Measurements from ENCODE around the gene PLEKHG5.

PLEKHG5 gene

GRCh38 chr1:6491480-6491962 is at the start of gene PLEKHG5:
Gene PLEKHG5 (minus strand): TSS chr1:6491667. CDS start chr1:6477571, 14,096 bp downstream.
- DNase-seq (ENCODE audit: low read depth in 2 of 2) = no peak

DNA sequence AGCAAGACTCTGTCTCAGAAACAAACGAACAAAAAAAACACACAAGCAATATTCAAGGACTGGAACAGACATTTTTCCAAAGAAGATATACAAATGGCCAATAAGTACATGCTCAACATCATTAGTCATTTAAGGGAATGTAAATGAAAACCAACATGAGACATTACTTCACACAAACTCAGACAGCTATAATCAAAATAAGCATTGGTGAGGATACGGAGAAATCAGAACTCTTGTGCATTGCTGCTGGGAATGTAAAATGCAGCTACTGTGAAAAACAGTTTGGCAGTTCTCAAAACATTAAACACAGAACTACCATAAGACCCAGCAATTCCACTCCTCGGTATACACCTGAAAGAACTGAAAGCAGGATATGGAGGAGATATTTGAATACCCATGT is 47.5 kb upstream of the PLEKHG5 start:
- no peak for DNase-seq (ENCODE audit: low read depth in 2 of 2)

DNA sequence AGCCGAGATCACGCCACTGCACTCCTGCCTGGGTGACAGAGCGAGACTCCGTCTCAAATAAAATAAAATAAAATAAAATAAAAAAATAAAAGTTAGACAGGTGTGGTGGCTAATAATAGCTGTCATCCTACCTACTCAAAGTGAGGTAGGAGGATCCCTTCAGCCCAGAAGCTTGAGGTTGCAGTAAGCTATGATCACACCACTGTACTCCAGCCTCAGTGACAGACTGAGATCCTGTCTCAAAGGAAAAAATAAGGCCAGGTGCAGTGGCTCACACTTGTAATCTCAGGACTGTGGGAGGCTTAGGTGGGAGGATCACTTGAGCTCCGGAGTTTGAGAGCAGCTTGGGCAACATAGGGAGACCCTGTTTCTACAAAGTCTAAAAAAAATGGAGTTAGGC is 44.8 kb upstream of the PLEKHG5 start:
- DNase-seq (ENCODE audit: low read depth in 2 of 2) = no peak

DNA sequence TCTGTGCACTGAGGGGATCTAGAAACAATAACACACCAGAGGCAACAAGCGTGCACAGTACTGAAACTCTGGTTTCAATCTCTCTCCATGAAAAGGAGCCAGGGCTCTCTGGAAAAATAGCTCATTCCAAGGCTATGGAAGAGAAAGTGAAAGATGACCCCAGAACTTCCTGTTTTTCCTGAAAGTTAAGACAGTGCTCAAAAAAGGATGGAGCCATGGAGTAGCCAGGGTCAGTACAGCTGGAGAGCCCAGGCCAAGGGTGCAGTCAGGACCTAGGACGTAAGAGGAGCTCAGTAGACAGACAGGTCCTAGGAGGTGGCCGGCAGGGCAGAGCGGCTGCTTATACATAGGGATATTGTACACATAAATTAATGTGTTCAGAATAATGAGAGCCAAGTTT is 43.7 kb upstream of the PLEKHG5 start:
- no peak for DNase-seq (ENCODE audit: low read depth in 2 of 2)

- no peak for DNase-seq (ENCODE audit: low read depth in 2 of 2)
Observed at GRCh38 chr1:6534248-6534822, 42.9 kb upstream of the PLEKHG5 start.

GRCh38 chr1:6531996-6532395 is 40.5 kb upstream of the PLEKHG5 start:
- no peak for DNase-seq (ENCODE audit: low read depth in 2 of 2)

DNA sequence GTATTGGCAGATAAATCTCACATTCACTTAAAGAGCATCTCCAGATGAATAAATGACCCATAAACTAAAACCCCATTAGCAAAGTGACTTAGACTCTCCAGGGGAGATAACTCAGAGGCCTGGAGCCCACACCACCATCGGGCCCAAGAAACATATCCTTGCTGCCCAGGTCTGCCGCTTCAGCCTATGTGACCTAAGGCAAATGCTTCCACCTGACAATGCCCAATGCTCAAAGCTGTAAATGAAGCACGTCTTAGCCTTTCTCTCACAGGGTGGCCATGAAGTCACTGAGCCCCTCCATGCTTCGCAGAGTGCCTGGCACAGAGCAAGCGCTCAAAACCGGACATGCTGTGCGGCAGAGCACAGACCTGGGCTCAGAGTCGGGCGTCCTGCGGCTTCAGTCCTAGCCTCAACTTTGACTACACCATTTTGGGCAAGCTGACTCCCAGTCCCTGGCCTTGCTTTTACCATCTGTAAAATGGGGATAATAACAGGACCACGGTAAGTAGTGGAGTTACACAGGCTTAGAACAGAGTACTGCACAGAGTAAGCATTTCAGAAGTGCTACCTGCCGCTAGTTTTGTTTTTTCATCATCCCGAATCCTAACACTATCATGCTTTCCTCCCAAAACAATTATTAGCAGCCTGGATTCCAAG is 39.2 kb upstream of the PLEKHG5 start:
- DNase-seq (ENCODE audit: low read depth in 2 of 2) = no peak

DNA sequence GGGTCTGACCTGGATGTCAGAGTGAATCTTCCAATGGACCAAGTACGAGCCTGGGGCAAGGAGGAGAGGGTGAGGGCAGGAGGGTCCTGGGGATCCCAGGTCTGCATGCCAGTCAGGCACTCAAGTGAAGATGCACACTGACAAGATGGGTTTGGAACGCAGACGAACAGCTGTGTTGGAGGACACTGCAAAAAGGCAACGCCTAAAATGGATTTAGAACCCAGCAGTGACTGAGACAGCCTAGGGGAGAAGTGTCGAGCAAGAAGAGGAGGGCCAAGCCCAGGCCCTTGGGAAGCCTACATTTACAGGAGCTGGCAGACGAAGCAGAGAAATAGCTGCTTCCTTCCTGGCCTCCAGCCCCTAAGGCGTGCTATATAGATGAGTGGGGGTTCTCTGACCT is 37.0 kb upstream of the PLEKHG5 start:
- no peak for DNase-seq (ENCODE audit: low read depth in 2 of 2)

DNA sequence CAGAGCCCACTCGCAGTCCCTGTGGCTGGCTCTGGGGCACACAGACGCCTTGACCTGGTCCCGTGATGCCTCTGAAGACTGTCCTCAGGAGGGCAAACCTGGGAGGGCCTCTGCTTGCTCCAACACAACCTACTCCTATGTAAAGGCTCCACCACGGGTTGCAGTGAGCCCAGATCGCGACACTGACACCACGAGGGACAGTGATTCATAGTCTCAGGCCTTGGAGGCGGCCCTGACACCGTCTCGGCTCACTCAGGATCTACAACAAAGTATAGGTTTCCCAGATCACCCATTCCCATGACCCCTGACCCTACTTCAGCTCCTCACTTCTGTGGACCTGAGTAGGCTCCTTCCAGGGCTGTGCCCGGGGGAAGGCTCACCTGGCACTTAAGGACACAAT is 34.8 kb upstream of the PLEKHG5 start:
- no peak for DNase-seq (ENCODE audit: low read depth in 2 of 2)

DNA sequence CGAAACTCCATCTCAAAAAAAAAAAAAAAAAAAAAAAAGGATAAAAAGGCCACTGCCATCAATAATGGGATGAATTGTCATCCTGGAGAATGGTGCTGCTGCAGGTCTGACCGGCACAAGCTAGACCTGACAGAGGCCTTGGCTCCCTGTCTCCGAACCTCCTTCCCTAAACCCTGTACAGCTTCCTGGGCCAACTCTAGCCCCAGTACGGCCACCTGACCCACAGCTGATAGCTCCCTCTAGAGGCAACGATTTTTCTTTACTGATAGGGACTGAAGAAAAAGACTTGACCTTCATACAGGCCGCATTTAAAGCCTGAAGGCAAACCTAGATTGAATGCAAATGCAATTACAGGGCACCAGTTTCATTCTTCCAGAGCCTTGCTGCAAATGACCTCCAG is 32.1 kb upstream of the PLEKHG5 start:
- no peak for DNase-seq (ENCODE audit: low read depth in 2 of 2)

GRCh38 chr1:6521536-6521935 is 30.1 kb upstream of the PLEKHG5 start:
- DNase-seq (ENCODE audit: low read depth in 2 of 2) = no peak

DNA sequence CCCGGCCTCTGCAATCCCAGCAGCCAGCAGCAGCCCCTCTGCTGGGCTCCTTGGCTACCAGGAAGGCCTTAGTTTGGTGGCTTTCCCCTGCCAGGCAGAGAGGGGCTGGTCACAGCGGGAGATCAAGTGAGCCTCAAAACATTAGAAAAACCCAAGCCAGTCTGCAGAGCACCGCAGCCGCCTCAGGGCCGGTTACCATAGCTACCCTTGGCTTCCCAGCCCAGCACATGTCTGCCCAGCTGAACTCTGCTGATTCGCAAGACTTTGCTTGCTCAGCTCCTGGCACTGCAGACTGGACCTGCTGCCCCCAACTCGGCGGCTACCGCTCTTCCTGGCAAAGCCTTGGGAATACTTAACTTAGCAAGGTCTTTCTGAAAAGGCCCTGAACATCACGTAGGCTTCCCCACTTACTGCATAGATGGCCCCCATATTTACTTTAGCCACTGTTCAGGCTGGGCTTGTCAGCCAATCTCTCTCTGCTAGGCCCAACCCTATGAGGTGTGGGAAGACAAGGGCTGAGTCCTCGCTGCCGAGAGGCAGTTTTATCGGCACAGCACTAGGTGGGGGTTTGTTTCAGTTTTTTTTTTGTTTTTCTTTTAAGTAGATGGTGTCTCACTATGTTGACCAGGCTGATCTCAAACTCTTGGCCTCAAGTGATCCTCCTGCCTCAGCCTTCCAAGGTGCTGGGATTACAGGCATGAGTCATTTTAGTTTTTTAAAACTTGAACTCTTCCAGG is 28.6 kb upstream of the PLEKHG5 start:
- no peak for DNase-seq (ENCODE audit: low read depth in 2 of 2)

DNA sequence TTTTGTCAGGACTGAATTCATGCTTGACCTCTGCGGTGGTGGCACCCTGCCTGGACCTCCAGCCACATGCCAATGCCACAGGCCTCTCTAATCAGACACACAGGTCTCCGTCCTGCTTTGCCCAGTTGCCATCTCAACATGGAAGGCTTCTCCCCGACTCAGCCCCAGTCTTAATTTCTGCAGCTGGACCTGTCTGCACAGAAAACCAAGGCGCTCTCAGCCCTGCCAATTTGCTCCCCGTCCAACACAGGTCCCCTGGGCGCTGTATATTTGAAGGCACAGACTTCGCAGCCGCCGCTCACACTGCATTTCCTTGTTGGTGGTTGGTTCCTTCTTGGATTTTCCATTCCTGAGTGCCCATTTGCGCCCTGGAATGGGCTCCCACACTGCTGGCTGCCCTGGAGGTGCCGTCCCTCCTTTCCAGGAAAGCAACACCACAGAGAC is 28.0 kb upstream of the PLEKHG5 start:
- no peak for DNase-seq (ENCODE audit: low read depth in 2 of 2)

DNA sequence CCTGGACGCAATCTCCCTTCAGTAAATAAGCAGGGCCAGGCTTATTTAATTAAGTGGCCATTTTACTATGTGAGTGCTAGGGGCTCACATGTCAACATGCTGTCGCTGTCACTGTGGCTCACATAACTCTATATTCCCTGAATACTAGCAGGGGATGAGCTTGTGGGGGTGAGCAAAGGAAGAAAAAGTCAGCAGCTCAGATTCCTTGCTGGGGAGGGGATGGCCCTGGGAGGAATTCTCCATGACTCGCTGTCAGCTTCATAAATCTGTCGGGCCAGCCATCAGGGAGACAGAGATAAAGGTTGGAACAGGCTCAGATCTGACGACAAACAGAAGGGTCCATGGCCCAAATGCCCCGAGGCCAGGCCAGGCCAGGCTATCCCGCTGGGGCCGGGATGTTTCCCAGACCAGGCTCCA is 26.0 kb upstream of the PLEKHG5 start:
- no peak for DNase-seq (ENCODE audit: low read depth in 2 of 2)

- DNase-seq (ENCODE audit: low read depth in 2 of 2) = no peak
Observed at GRCh38 chr1:6515771-6516170, 24.3 kb upstream of the PLEKHG5 start.

DNA sequence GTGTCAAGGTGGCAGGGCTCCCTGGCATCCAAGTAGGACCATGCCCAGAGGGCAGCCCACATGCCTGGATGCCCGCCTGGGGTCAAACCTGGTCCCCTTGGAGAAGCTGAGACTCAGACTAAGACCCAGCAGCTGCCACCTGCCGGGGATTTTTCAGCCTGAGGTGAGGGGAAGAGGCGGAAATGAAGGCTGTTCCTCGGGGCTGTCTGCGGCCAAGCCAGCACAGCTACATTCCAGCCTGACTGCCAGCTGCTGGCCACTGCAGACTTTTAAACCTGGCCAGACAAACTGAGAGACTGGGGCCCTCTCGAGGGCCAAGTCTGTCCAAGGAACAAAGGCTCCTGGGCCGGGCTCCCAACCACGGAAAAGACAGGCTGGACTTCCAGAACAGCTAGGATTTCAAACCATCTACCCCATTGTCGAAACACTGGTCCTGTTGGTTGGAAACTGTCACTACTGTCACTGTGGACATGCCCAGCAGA is 21.9 kb upstream of the PLEKHG5 start:
- no peak for DNase-seq (ENCODE audit: low read depth in 2 of 2)

GRCh38 chr1:6512908-6513280 is 21.4 kb upstream of the PLEKHG5 start:
- no peak for DNase-seq (ENCODE audit: low read depth in 2 of 2)

- no peak for DNase-seq (ENCODE audit: low read depth in 2 of 2)
Observed at GRCh38 chr1:6512245-6512907, 20.9 kb upstream of the PLEKHG5 start.

DNA sequence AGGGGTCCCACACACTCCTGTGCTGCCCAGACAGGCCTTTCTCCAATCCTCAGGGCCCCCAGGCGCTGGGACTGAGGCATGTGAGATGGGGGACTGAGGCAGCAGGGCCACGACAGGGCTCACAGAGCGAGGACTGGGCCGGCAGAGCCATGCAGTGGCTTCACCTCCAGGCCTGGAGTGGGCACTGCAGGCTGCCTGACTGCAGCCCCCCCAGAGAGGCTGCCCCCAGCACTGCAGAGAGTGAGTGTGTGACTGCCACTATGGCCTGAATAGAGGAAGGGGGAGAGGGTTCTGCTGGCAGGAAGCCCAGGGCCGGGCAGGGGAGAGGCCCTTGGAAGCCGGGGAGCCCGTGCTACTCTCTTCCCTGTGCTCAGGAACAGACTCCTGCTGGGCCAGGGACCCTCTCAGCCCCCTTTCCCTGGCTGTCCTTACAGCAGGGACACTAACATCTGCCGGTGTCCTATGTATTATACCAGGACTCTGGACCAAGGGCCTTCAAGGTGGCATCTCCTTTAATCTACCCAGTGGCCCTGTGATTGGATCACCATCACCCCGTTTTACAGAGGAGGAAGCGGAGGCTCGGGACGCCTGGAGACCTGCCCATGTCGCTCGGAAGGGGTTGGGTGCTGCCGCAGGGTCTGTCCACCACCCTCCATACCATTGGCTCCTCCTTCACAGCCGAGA is 20.2 kb upstream of the PLEKHG5 start:
- no peak for DNase-seq (ENCODE audit: low read depth in 2 of 2)

DNA sequence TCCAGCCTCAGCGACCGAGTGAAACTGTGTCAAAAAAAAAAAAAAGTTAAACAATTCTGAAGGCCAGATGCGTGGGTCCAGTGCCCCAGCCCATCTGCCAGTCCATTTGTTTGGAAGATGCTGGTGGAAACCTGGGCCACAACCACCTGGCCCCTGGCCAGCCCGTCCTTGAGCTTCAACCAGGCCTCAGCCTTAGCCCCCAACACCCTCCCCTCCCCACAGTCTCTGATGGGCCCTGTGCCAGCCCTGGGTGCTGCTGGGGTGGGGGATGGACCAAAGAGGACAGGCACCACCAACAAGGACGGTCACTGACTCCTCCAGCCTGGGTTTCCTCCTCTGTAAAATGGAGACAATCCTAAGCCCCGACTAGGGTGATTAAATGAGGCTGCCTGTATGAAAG is 19.6 kb upstream of the PLEKHG5 start:
- no peak for DNase-seq (ENCODE audit: low read depth in 2 of 2)

DNA sequence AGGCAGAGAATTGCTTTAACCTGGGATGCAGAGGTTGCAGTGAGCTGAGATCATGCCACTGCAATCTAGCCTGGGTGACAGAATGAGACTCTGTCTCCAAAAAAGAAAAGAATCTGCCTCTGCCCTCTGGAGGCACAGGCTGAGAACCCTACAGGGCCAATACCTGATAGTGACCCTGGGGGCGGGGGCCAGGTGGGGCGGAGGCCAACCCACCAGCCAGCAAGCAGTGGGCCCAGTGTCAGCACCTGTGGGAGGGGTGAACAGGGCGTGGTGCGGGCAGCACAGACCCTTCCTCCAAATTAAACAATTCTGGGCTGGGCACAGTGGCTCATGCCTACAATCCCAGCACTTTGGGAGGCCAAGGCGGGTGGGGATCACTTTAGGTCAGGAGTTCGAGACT is 19.0 kb upstream of the PLEKHG5 start:
- DNase-seq (ENCODE audit: low read depth in 2 of 2) = no peak

GRCh38 chr1:6509919-6510291 is 18.4 kb upstream of the PLEKHG5 start:
- no peak for DNase-seq (ENCODE audit: low read depth in 2 of 2)

Data from stimulated activated CD4-positive, alpha-beta T cell treated with anti-CD3 and anti-CD28 coated beads, Interleukin-12 subunit alpha, Interleukin-12 subunit beta, amount 100 ng/mL, for 24 hours (primary cell).